Panc1 (cell line): ENCODE measurements around the gene SGIP1. TPM values are rescaled to one million over a fixed set of nuclear protein-coding genes. Genes with fewer than 3 reads are reported as not detected.

Experiments used
- ATAC-seq: fragments of 200-7000 bp; cut with Tn5 transposase; 2 replicates; pipeline ENCODE4 v1.9.1; 2020; ENCODE audit warnings: mild to moderate bottlenecking, moderate library complexity
- BruUV-seq: library from RNA; stranded (reverse); fragments of 400-500 nt; replicated peaks from 2 replicates; lab custom pipeline; 2021; lab: Mats Ljungman, UMichigan
- CTCF ChIA-PET: fragments of 300-600 bp; sonication (Branson Sonifier 250); formaldehyde crosslinking; loops from one replicate; lab custom pipeline; 2022; ENCODE audit warnings: antibody characterized with exemption; lab: Charles Lee
- POLR2A ChIA-PET: fragments of 300-600 bp; sonication (Branson Sonifier 250); formaldehyde crosslinking; loops from one replicate; lab custom pipeline; 2022; ENCODE audit warnings: antibody characterized with exemption; lab: Charles Lee
- DNase-seq: peaks from one replicate; pipeline ENCODE4 v3.0.0-alpha.2; 2010; ENCODE audit warnings: low read depth, low spot score
- H3K27ac ChIP-seq: 2 replicates; pipeline ENCODE4 v1.5.1; 2011; ENCODE audit warnings: mild to moderate bottlenecking, low read length, inconsistent platforms
- H3K27me3 ChIP-seq: fragments of 200-500 bp; sonication (Bioruptor generic); 2 replicates; pipeline ENCODE4 v1.6.0; 2014; ENCODE audit warnings: low read length, inconsistent platforms; ENCODE audit not compliant: control insufficient read depth, insufficient read depth
- H3K36me3 ChIP-seq: fragments of 200-500 bp; sonication (Bioruptor generic); 2 replicates; pipeline ENCODE4 v1.5.1; 2014; ENCODE audit warnings: inconsistent platforms, mild to moderate bottlenecking, low read length, moderate library complexity; ENCODE audit not compliant: control insufficient read depth, insufficient read depth
- H3K4me1 ChIP-seq: 2 replicates; pipeline ENCODE4 v1.5.1; 2011; ENCODE audit warnings: inconsistent platforms, mild to moderate bottlenecking, low read length, moderate library complexity; ENCODE audit not compliant: control insufficient read depth, insufficient read depth
- H3K4me3 ChIP-seq, 2 experiments: 2 replicates each; pipeline ENCODE4 v1.5.1; 2011 to 2012; ENCODE audit warnings: low read depth in 2 of 2, low read length in 2 of 2, mild to moderate bottlenecking in 2 of 2, inconsistent platforms in 1 of 2, moderate library complexity in 1 of 2
- H3K9me3 ChIP-seq: fragments of 200-500 bp; sonication (Bioruptor generic); 2 replicates; pipeline ENCODE4 v1.5.1; 2014; ENCODE audit warnings: low read depth, mild to moderate bottlenecking, inconsistent platforms, low read length, moderate library complexity; ENCODE audit not compliant: control insufficient read depth, insufficient read depth
- CTCF ChIP-seq: fragments of 450-650 bp; IDR thresholded peaks from 2 replicates; pipeline ENCODE4 v1.5.1; 2017; ENCODE audit warnings: mild to moderate bottlenecking
- POLR2AphosphoS5 ChIP-seq: IDR thresholded peaks from 2 replicates; pipeline ENCODE4 v1.6.1; 2012; ENCODE audit warnings: mild to moderate bottlenecking, low read depth, low read length, moderate library complexity
- REST ChIP-seq, 2 experiments: IDR thresholded peaks; 2 replicates each; pipeline ENCODE4 v1.6.1; 2011 to 2012; ENCODE audit warnings: low read depth in 2 of 2, control low read depth in 1 of 2, low read length in 1 of 2, mild to moderate bottlenecking in 1 of 2, moderate library complexity in 1 of 2; ENCODE audit not compliant: insufficient read depth in 1 of 2
- SIN3A ChIP-seq: IDR thresholded peaks from 2 replicates; pipeline ENCODE4 v1.6.1; 2012; ENCODE audit warnings: low read depth, mild to moderate bottlenecking, low read length, moderate library complexity, borderline replicate concordance; ENCODE audit not compliant: insufficient read depth
- TCF7L2 ChIP-seq: IDR thresholded peaks from 2 replicates; pipeline ENCODE4 v1.6.1; 2011; ENCODE audit warnings: mild to moderate bottlenecking, low read depth, low read length, inconsistent platforms
- in situ Hi-C: cut with HindIII; loops from 2 replicates; pipeline ENCODE4 v1.10.0; 2016; ENCODE audit warnings: low sequenced_read_pairs, low pct_unique_long_range_greater_than_20kb
- intact Hi-C: fragments of 100-400 bp; cut with micrococcal nuclease; formaldehyde crosslinking; loops from one replicate; pipeline ENCODE4 v1.10.0; 2022; ENCODE audit not compliant: unreplicated experiment
- total RNA-seq: library from RNA; stranded (reverse); gene quantifications from one replicate; pipeline ENCODE4 v1.2.1, GENCODE V29; 2021; ENCODE audit not compliant: unreplicated experiment

The SGIP1 gene
- total RNA-seq, 1 experiment from 2014 or later: 1.6 TPM

- no peak overlapping the region for H3K4me3 ChIP-seq
- no peaks in the 10 kb centered on the region for H3K4me1 ChIP-seq
- no peak for DNase-seq
- H3K27me3 ChIP-seq: no peaks in the 10 kb centered on the region
- intact Hi-C loops (no loop called here), in situ Hi-C loops (no loop called here)
- CTCF ChIA-PET: no interaction called here
- TF ChIP-seq SIN3A (no peak), POLR2AphosphoS5 (no peak), CTCF (no peak), REST (IDR thresholded peaks at IDR 0.05; ENCODE audit: insufficient read depth in 1 of 2, low read depth in 2 of 2, low read length in 1 of 2) (no peak), TCF7L2 (no peak)
- H3K9me3 ChIP-seq: no peaks in the 10 kb centered on the region
- POLR2A ChIA-PET: no interaction called here
- no peak overlapping the region for H3K27ac ChIP-seq
- no peak for ATAC-seq
- no peaks in the 10 kb centered on the region for H3K36me3 ChIP-seq
- BruUV-seq: no TSS peak
These were observed 7.9 kb upstream of the SGIP1 start for GRCh38 chr1:66526036-66526435.

GRCh38 chr1:66526991-66527390, 7.0 kb upstream of the SGIP1 start:
- Histone ChIP-seq H3K4me3 (no peak overlapping the region), H3K27ac (no peak overlapping the region), H3K27me3 (no peaks in the 10 kb centered on the region), H3K4me1 (no peaks in the 10 kb centered on the region), H3K36me3 (no peaks in the 10 kb centered on the region), H3K9me3 (no peaks in the 10 kb centered on the region)
- ChIA-PET CTCF (no interaction called here), POLR2A (no interaction called here)
- intact Hi-C loops (no loop called here), in situ Hi-C loops (no loop called here)
- BruUV-seq: no TSS peak
- DNase-seq (no peak), ATAC-seq (no peak)
- TF ChIP-seq REST (IDR thresholded peaks at IDR 0.05; ENCODE audit: insufficient read depth in 1 of 2, low read depth in 2 of 2, low read length in 1 of 2): no peak
- no peak for TF ChIP-seq SIN3A
- TF ChIP-seq CTCF: no peak
